ENCODE results near the gene PAWR. TPM values are rescaled to one million over a fixed set of nuclear protein-coding genes. Genes with fewer than 3 reads are reported as not detected.

Gene PAWR
- total RNA-seq, 1 experiment from 2014 or later = 38.7 TPM

Other genes starting within 250 kb of the PAWR start
- 45.4 and 57.0 TPM in 2 replicates for gene PPP1R12A, start 244.1 kb upstream of the PAWR start, total RNA-seq (2014; rRNA removed; shearing (Covaris generic))

Measured in G401 (cell line).